HG03571 (cell line): ENCODE data around the gene HK2.

Experiments
- ATAC-seq: cut with Tn5 transposase; IDR thresholded peaks from one replicate; pipeline ENCODE4 v1.9.1; 2021; ENCODE audit not compliant: unreplicated experiment

HK2 gene

GRCh38 chr2:74930811-74931486 lies 97.0 kb downstream of the HK2 start:
- no peak for ATAC-seq

- no peak for ATAC-seq
Measured at GRCh38 chr2:74931940-74932339, 98.0 kb downstream of the HK2 start.

GRCh38 chr2:74935975-74936391 lies 102.1 kb downstream of the HK2 start:
- no peak for ATAC-seq

GRCh38 chr2:74937221-74937880 lies 103.4 kb downstream of the HK2 start:
- ATAC-seq, result no peak

GRCh38 chr2:74938264-74938663 lies 104.3 kb downstream of the HK2 start:
- ATAC-seq, result no peak

- no peak for ATAC-seq
Measured at GRCh38 chr2:74939919-74940812, 106.2 kb downstream of the HK2 start.

- no peak for ATAC-seq
Measured at GRCh38 chr2:74941284-74941683, 107.4 kb downstream of the HK2 start.

GRCh38 chr2:74942263-74942662 lies 108.3 kb downstream of the HK2 start:
- no peak for ATAC-seq
